ENCODE measurements around the gene C12orf60.
A peak's percentile ranks its signal among the peaks of the same experiment; 100 is the strongest.

- TF ChIP-seq CTCF (IDR thresholded peaks at IDR 0.05) (no peak), SMAD3 (CRISPR knock-in tag; IDR thresholded peaks at IDR 0.05; ENCODE audit: borderline replicate concordance) (peak; percentile 67; the same call in 1 of the 2 replicates), ZNF219 (CRISPR knock-in tag; IDR thresholded peaks at IDR 0.05; ENCODE audit: borderline replicate concordance) (no peak), MLX (CRISPR knock-in tag; IDR thresholded peaks at IDR 0.05) (no peak), MAX (CRISPR knock-in tag; IDR thresholded peaks at IDR 0.05) (no peak), NR1H2 (CRISPR knock-in tag; IDR thresholded peaks at IDR 0.05) (no peak), ZBTB43 (CRISPR knock-in tag; IDR thresholded peaks at IDR 0.05) (no peak)
Measured at GRCh38 chr12:14774074-14774905, 29.2 kb upstream of the C12orf60 start.
